Loucy (cell line): Measurements from ENCODE around the gene CNTNAP2.

Experiments used
- EZH2phosphoT487 ChIP-seq: fragments of 200-600 bp; IDR thresholded peaks from 2 replicates; pipeline ENCODE4 v1.6.1; 2018; ENCODE audit warnings: antibody characterized with exemption, mild to moderate bottlenecking, moderate library complexity, borderline replicate concordance
- TF ChIP-seq, protein P1 (sequence below): fragments of 200-600 bp; sonication (generic); conservative IDR thresholded peaks from 2 replicates; pipeline ENCODE4 v1.5.1; 2014; ENCODE audit warnings: mild to moderate bottlenecking, antibody characterized with exemption, low read length

GRCh38 chr7:148175512-148175911, 2058.9 kb downstream of the CNTNAP2 start:
- TF ChIP-seq, protein P1, sequence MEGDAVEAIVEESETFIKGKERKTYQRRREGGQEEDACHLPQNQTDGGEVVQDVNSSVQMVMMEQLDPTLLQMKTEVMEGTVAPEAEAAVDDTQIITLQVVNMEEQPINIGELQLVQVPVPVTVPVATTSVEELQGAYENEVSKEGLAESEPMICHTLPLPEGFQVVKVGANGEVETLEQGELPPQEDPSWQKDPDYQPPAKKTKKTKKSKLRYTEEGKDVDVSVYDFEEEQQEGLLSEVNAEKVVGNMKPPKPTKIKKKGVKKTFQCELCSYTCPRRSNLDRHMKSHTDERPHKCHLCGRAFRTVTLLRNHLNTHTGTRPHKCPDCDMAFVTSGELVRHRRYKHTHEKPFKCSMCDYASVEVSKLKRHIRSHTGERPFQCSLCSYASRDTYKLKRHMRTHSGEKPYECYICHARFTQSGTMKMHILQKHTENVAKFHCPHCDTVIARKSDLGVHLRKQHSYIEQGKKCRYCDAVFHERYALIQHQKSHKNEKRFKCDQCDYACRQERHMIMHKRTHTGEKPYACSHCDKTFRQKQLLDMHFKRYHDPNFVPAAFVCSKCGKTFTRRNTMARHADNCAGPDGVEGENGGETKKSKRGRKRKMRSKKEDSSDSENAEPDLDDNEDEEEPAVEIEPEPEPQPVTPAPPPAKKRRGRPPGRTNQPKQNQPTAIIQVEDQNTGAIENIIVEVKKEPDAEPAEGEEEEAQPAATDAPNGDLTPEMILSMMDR, result no peak
- TF ChIP-seq EZH2phosphoT487, result no peak
